Measurements from ENCODE around the gene IFNL4.

IFNL4 gene

GRCh38 chr19:39265321-39265916 lies 16.8 kb upstream of the IFNL4 start:
- Histone ChIP-seq H3K27me3 (ENCODE audit: insufficient read depth, low read length, poor library complexity, severe bottlenecking) (no peaks in the 10 kb centered on the region), H3K4me2 (ENCODE audit: low read depth, low read length, poor library complexity, severe bottlenecking) (no peak overlapping the region), H3K9me3 (ENCODE audit: insufficient read depth, low read depth, low read length) (no peaks in the 10 kb centered on the region), H3K4me3 (ENCODE audit: low read length, poor library complexity, severe bottlenecking) (no peak overlapping the region), H2AFZ (ENCODE audit: low read length) (no peak overlapping the region), H3K79me2 (ENCODE audit: insufficient read depth, low read length) (no peaks in the 10 kb centered on the region), H3K9ac (ENCODE audit: low read depth, low read length, poor library complexity, severe bottlenecking) (no peak overlapping the region), H3F3A (ENCODE audit: low read depth) (no peaks in the 10 kb centered on the region), H3K36me3 (ENCODE audit: insufficient read depth, low read length) (no peaks in the 10 kb centered on the region), H4K20me1 (ENCODE audit: insufficient read depth, low read length, poor library complexity, severe bottlenecking) (no peaks in the 10 kb centered on the region), H3K9me2 (replicated peaks; ENCODE audit: low read depth, low read length) (no peaks in the 10 kb centered on the region), H3K4me1 (ENCODE audit: insufficient read depth, low read length, poor library complexity, severe bottlenecking) (peaks cover 10% of the 10 kb centered on the region)
- TF ChIP-seq CTCF (conservative IDR thresholded peaks at IDR 0.05; ENCODE audit: low read length) (no peak), EZH2phosphoT487 (IDR thresholded peaks at IDR 0.05; ENCODE audit: borderline replicate concordance) (no peak)

GRCh38 chr19:39264306-39265290 lies 15.9 kb upstream of the IFNL4 start:
- Histone ChIP-seq H3K79me2 (ENCODE audit: insufficient read depth, low read length) (no peaks in the 10 kb centered on the region), H3K4me3 (ENCODE audit: low read length, poor library complexity, severe bottlenecking) (no peak overlapping the region), H3K9me3 (ENCODE audit: insufficient read depth, low read depth, low read length) (no peaks in the 10 kb centered on the region), H3F3A (ENCODE audit: low read depth) (no peaks in the 10 kb centered on the region), H3K36me3 (ENCODE audit: insufficient read depth, low read length) (no peaks in the 10 kb centered on the region), H4K20me1 (ENCODE audit: insufficient read depth, low read length, poor library complexity, severe bottlenecking) (no peaks in the 10 kb centered on the region), H3K4me1 (ENCODE audit: insufficient read depth, low read length, poor library complexity, severe bottlenecking) (peaks cover 10% of the 10 kb centered on the region), H3K9me2 (replicated peaks; ENCODE audit: low read depth, low read length) (no peaks in the 10 kb centered on the region), H2AFZ (ENCODE audit: low read length) (no peak overlapping the region), H3K4me2 (ENCODE audit: low read depth, low read length, poor library complexity, severe bottlenecking) (no peak overlapping the region), H3K9ac (ENCODE audit: low read depth, low read length, poor library complexity, severe bottlenecking) (no peak overlapping the region), H3K27me3 (ENCODE audit: insufficient read depth, low read length, poor library complexity, severe bottlenecking) (no peaks in the 10 kb centered on the region)
- TF ChIP-seq EZH2phosphoT487 (IDR thresholded peaks at IDR 0.05; ENCODE audit: borderline replicate concordance) (no peak), CTCF (conservative IDR thresholded peaks at IDR 0.05; ENCODE audit: low read length) (no peak)

- no peak overlapping the region for H3K4me3 ChIP-seq (ENCODE audit: low read length, poor library complexity, severe bottlenecking)
- H3K79me2 ChIP-seq (ENCODE audit: insufficient read depth, low read length) = no peaks in the 10 kb centered on the region
- no peak overlapping the region for H3K4me2 ChIP-seq (ENCODE audit: low read depth, low read length, poor library complexity, severe bottlenecking)
- H3K27me3 ChIP-seq (ENCODE audit: insufficient read depth, low read length, poor library complexity, severe bottlenecking) = no peaks in the 10 kb centered on the region
- no peaks in the 10 kb centered on the region for H3K9me2 ChIP-seq (replicated peaks; ENCODE audit: low read depth, low read length)
- TF ChIP-seq EZH2phosphoT487 (IDR thresholded peaks at IDR 0.05; ENCODE audit: borderline replicate concordance) (no peak), CTCF (conservative IDR thresholded peaks at IDR 0.05; ENCODE audit: low read length) (no peak)
- H3K36me3 ChIP-seq (ENCODE audit: insufficient read depth, low read length) = no peaks in the 10 kb centered on the region
- H2AFZ ChIP-seq (ENCODE audit: low read length) = no peak overlapping the region
- H3K9ac ChIP-seq (ENCODE audit: low read depth, low read length, poor library complexity, severe bottlenecking) = no peak overlapping the region
- H3K9me3 ChIP-seq (ENCODE audit: insufficient read depth, low read depth, low read length) = no peaks in the 10 kb centered on the region
- peaks cover 10% of the 10 kb centered on the region for H3K4me1 ChIP-seq (ENCODE audit: insufficient read depth, low read length, poor library complexity, severe bottlenecking)
- no peaks in the 10 kb centered on the region for H4K20me1 ChIP-seq (ENCODE audit: insufficient read depth, low read length, poor library complexity, severe bottlenecking)
- H3F3A ChIP-seq (ENCODE audit: low read depth) = no peaks in the 10 kb centered on the region
These were observed 15.3 kb upstream of the IFNL4 start for GRCh38 chr19:39263912-39264305.
